Body of pancreas (tissue), 4 donors: ENCODE results near the gene PFKL. TPM values are rescaled to one million over a fixed set of nuclear protein-coding genes. Genes with fewer than 3 reads are reported as not detected.
A peak's percentile ranks its signal among the peaks of the same experiment; 100 is the strongest.

Experiments used
- ATAC-seq: fragments of 150-250 bp; one replicate; pipeline ENCODE4 v1.9.1; 2016
- DNase-seq, 4 donors: peaks; one replicate each; pipeline ENCODE4 v3.0.0-alpha.2; 2019
- H3K27ac ChIP-seq, 4 donors: fragments of 200-600 bp; sonication (generic); 1 replicate in 3 of 4; 2 replicates in 1 of 4; pipeline versions ENCODE4 v1.5.1 to v1.6.1; 2016 to 2019; ENCODE audit warnings: mild to moderate bottlenecking in 1 of 4, mixed read lengths in 1 of 4, moderate library complexity in 1 of 4
- H3K27me3 ChIP-seq, 2 donors: fragments of 200-600 bp; sonication (generic); one replicate each; pipeline ENCODE4 v1.6.0; 2016; ENCODE audit warnings: mild to moderate bottlenecking in 1 of 2
- H3K36me3 ChIP-seq, 2 donors: fragments of 200-600 bp; sonication (generic); replicated peaks in 1 of 2; 2 replicates each; pipeline ENCODE4 v1.5.1; 2016; ENCODE audit warnings: low read depth in 2 of 2; ENCODE audit not compliant: insufficient read depth in 1 of 2
- H3K4me1 ChIP-seq: fragments of 200-600 bp; sonication (generic); one replicate; pipeline ENCODE4 v1.6.0; 2016
- H3K4me3 ChIP-seq, 2 donors: fragments of 200-600 bp; sonication (generic); 1 replicate in 1 of 2; 2 replicates in 1 of 2; pipeline ENCODE4 v1.5.1; 2016 to 2019
- H3K9me3 ChIP-seq, 3 donors: fragments of 200-600 bp; sonication (generic); 1 replicate in 2 of 3; 2 replicates in 1 of 3; pipeline ENCODE4 v1.5.1; 2016
- POLR2A ChIP-seq, 3 donors: fragments of 450-650 bp; IDR thresholded peaks; one replicate each; pipeline ENCODE4 v1.6.1; 2016; ENCODE audit warnings: antibody characterized with exemption in 3 of 3, mild to moderate bottlenecking in 2 of 3
- WGBS, 2 donors: methylation state at CpG; one replicate each; pipeline ENCODE4 v1.1.5; 2017; 5-methylcytosine and 5-hydroxymethylcytosine counted together
- intact Hi-C: fragments of 100-400 bp; cut with DNase I; formaldehyde crosslinking; loops from one replicate; pipeline ENCODE4 v1.15.1; 2023
- total RNA-seq, 2 donors: library from RNA; depleted of rRNA; stranded (reverse); fragments of >200 nt; gene quantifications; one replicate each; pipeline ENCODE4 v1.1.0, GENCODE V29; 2016
- TF ChIP-seq, protein P1 (sequence below), 7 experiments: fragments of 450-650 bp in 4 of 7; fragments of 200-600 bp in 3 of 7; sonication (generic) in 3 of 7; IDR thresholded peaks; one replicate each; pipeline ENCODE4 v1.5.1; 2016 to 2019; ENCODE audit warnings: antibody characterized with exemption in 7 of 7

The PFKL gene
- total RNA-seq, 2 donors from 2014 or later: 56.8 to 104 TPM

DNA sequence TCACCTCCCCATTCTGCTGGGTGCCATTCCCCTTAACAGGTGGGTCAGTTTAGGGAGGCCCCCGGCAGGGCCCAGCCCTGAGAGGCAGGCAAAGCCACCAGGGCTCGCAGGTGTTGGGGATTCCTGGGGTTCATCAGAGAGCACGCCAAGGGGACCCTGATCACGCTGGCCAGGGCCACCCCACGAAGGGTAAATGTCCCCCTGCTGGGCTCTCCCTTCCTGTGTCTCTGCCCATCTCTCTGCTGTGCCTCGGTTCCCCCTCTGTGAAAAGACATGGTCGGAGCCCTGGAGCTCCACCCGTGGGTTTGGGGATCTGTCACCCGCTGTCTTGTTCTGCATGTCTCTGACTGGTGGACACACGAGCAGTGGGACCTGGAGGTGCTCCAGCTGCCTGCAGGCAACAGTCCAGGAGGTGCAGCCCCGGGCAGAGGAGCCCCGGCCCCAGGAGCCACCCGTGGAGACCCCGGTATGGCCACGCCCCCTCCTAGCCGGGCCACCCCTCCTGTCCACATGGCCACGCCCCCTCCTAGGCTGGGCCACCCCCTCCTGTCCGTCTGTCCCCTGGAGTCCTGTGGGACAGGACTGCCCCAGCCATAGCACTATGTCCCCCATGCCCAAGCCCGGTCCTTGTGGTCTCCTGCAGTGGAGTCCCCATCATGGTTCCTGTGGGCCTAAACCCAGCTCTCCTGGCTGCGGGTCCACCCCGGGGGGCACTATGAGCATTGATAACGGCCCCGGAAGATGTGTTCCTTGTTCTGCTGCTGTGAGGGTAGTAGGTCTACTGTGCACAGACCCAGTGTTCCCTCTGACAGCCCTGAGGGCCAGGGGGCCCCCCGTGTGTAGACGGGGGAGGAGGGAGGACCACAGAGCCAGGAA, 7.7 kb upstream of the PFKL start:
- Histone ChIP-seq H3K27ac (no peak overlapping the region), H3K9me3 (no peaks in the 10 kb centered on the region), H3K36me3 (no peaks in the 10 kb centered on the region), H3K4me1 (no peaks in the 10 kb centered on the region), H3K4me3 (no peak overlapping the region), H3K27me3 (no peaks in the 10 kb centered on the region)
- 45 to 53% methylated on average over 13 to 22 of the region's 25 CpGs for WGBS, 2 donors
- DNase-seq (peak in 1 of 4 donors; percentile 28), ATAC-seq (no peak)
- TF ChIP-seq, protein P1, sequence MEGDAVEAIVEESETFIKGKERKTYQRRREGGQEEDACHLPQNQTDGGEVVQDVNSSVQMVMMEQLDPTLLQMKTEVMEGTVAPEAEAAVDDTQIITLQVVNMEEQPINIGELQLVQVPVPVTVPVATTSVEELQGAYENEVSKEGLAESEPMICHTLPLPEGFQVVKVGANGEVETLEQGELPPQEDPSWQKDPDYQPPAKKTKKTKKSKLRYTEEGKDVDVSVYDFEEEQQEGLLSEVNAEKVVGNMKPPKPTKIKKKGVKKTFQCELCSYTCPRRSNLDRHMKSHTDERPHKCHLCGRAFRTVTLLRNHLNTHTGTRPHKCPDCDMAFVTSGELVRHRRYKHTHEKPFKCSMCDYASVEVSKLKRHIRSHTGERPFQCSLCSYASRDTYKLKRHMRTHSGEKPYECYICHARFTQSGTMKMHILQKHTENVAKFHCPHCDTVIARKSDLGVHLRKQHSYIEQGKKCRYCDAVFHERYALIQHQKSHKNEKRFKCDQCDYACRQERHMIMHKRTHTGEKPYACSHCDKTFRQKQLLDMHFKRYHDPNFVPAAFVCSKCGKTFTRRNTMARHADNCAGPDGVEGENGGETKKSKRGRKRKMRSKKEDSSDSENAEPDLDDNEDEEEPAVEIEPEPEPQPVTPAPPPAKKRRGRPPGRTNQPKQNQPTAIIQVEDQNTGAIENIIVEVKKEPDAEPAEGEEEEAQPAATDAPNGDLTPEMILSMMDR (IDR thresholded peaks at IDR 0.05): no peak
- no peak for TF ChIP-seq POLR2A (IDR thresholded peaks at IDR 0.05)
- intact Hi-C loops: no loop called here

GRCh38 chr21:44292812-44293195, 7.0 kb upstream of the PFKL start:
- Histone ChIP-seq H3K27me3 (no peaks in the 10 kb centered on the region), H3K27ac (no peak overlapping the region), H3K4me1 (peaks cover 6% of the 10 kb centered on the region), H3K36me3 (no peaks in the 10 kb centered on the region), H3K9me3 (no peaks in the 10 kb centered on the region), H3K4me3 (no peak overlapping the region)
- intact Hi-C loops: no loop called here
- DNase-seq: no peak
- no peak for ATAC-seq
- TF ChIP-seq, protein P1 (IDR thresholded peaks at IDR 0.05): no peak
- TF ChIP-seq POLR2A (IDR thresholded peaks at IDR 0.05): no peak
- 78 to 80% methylated on average over 1 to 11 of the region's 15 CpGs for whole genome bisulfite sequencing, 2 donors

GRCh38 chr21:44293551-44294231, 6.2 kb upstream of the PFKL start:
- H3K36me3 ChIP-seq: no peaks in the 10 kb centered on the region
- no peak for DNase-seq
- no peak overlapping the region for H3K4me3 ChIP-seq
- no peaks in the 10 kb centered on the region for H3K9me3 ChIP-seq
- TF ChIP-seq POLR2A (IDR thresholded peaks at IDR 0.05): no peak
- TF ChIP-seq, protein P1 (IDR thresholded peaks at IDR 0.05): no peak
- no peak for ATAC-seq
- WGBS, 2 donors: 74 to 80% methylated on average over 15 to 31 of the region's 33 CpGs
- H3K27ac ChIP-seq: no peak overlapping the region
- peaks cover 8% of the 10 kb centered on the region for H3K4me1 ChIP-seq
- no peaks in the 10 kb centered on the region for H3K27me3 ChIP-seq
- intact Hi-C loops: no loop called here

GRCh38 chr21:44294391-44295162, 5.3 kb upstream of the PFKL start:
- H3K27ac ChIP-seq: no peak overlapping the region
- H3K27me3 ChIP-seq: no peaks in the 10 kb centered on the region
- TF ChIP-seq, protein P1 (IDR thresholded peaks at IDR 0.05): no peak
- TF ChIP-seq POLR2A (IDR thresholded peaks at IDR 0.05): no peak
- intact Hi-C loops: no loop called here
- peaks cover 14% of the 10 kb centered on the region for H3K4me1 ChIP-seq
- no peak overlapping the region for H3K4me3 ChIP-seq
- WGBS, 2 donors: 52% methylated on average over 21 of the region's 26 CpGs; no CpG with 5 or more reads in 1 of the 2 donors
- no peak for ATAC-seq
- H3K9me3 ChIP-seq: no peaks in the 10 kb centered on the region
- peak in 3 of 4 donors; percentile 44 to 46 (median 45) for DNase-seq
- no peaks in the 10 kb centered on the region for H3K36me3 ChIP-seq
